DOHH2 (cell line): Measurements from ENCODE around the gene LRRC1.

ENCODE experiments used
- H3F3A ChIP-seq: fragments of 200-600 bp; sonication (generic), shearing (Covaris generic); 2 replicates; pipeline ENCODE4 v1.6.0; 2016; ENCODE audit warnings: antibody characterized with exemption, mild to moderate bottlenecking; ENCODE audit not compliant: control insufficient read depth, insufficient read depth
- H3K27ac ChIP-seq: fragments of 200-600 bp; sonication (generic); 2 replicates; pipeline ENCODE4 v1.5.1; 2014; ENCODE audit warnings: low read depth, mild to moderate bottlenecking, low read length, moderate library complexity
- H3K27me3 ChIP-seq: fragments of 200-600 bp; sonication (generic); 2 replicates; pipeline ENCODE4 v1.6.1; 2014; ENCODE audit warnings: mild to moderate bottlenecking, low read length, mixed read lengths; ENCODE audit not compliant: control insufficient read depth
- H3K36me3 ChIP-seq: fragments of 200-600 bp; sonication (generic); 2 replicates; pipeline ENCODE4 v1.6.1; 2014; ENCODE audit warnings: mild to moderate bottlenecking, low read length, moderate library complexity, mixed read lengths; ENCODE audit not compliant: control insufficient read depth
- H3K4me1 ChIP-seq: fragments of 200-600 bp; sonication (generic); 2 replicates; pipeline ENCODE4 v1.6.1; 2014; ENCODE audit warnings: mild to moderate bottlenecking, low read length, mixed read lengths; ENCODE audit not compliant: control insufficient read depth
- H3K4me2 ChIP-seq: fragments of 200-600 bp; sonication (generic); 2 replicates; pipeline ENCODE4 v1.6.0; 2014; ENCODE audit warnings: mild to moderate bottlenecking, low read length, moderate library complexity
- H3K4me3 ChIP-seq: fragments of 200-600 bp; sonication (generic); 2 replicates; pipeline ENCODE4 v1.5.1; 2014; ENCODE audit warnings: mild to moderate bottlenecking, low read length, mixed read lengths
- H3K79me2 ChIP-seq: fragments of 200-600 bp; sonication (generic); 2 replicates; pipeline ENCODE4 v1.6.1; 2014; ENCODE audit warnings: mild to moderate bottlenecking, low read length, mixed read lengths; ENCODE audit not compliant: control insufficient read depth
- H3K9me2 ChIP-seq: fragments of 200-600 bp; sonication (generic); replicated peaks from 2 replicates; pipeline ENCODE4 v1.6.1; 2014; ENCODE audit warnings: mild to moderate bottlenecking, low read length, mixed read lengths; ENCODE audit not compliant: control insufficient read depth
- H3K9me3 ChIP-seq: fragments of 200-600 bp; sonication (generic); 2 replicates; pipeline ENCODE4 v1.6.1; 2014; ENCODE audit warnings: antibody characterized with exemption, low read length, mixed read lengths; ENCODE audit not compliant: control insufficient read depth, insufficient read depth
- H4K20me1 ChIP-seq: fragments of 200-600 bp; sonication (generic); 2 replicates; pipeline ENCODE4 v1.6.0; 2014; ENCODE audit warnings: low read depth, mild to moderate bottlenecking, antibody characterized with exemption, low read length, moderate library complexity; ENCODE audit not compliant: control insufficient read depth, insufficient read depth
- EZH2phosphoT487 ChIP-seq: fragments of 200-600 bp; sonication (generic); IDR thresholded peaks from 2 replicates; pipeline ENCODE4 v1.6.1; 2017; ENCODE audit warnings: borderline replicate concordance, mild to moderate bottlenecking, antibody characterized with exemption, low read length, moderate library complexity, mixed read lengths
- TF ChIP-seq, protein P1 (sequence below): fragments of 200-600 bp; sonication (generic); IDR thresholded peaks from one replicate; pipeline ENCODE4 v1.5.1; 2014; ENCODE audit warnings: antibody characterized with exemption, mild to moderate bottlenecking, low read depth, low read length; ENCODE audit not compliant: poor library complexity, severe bottlenecking

LRRC1 gene

DNA sequence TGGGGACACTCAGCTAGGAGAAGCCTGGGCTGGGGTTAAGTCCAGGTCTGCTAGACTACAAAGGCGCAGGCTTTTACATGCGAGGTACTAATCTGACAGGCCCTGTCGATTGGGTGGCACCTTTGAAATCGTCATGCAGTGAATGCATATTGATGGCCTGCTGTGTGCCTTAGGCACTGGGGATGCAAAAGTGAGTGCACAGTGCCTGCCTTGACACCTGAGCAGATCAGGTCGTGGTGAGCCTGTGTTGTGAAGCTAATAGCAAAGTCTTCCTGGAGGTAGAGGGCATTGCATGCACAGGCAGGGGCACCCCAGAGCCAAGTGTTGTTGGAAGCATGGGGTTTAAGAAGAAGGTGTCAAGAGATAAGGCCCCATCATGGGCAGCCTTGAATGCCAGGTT, 16.9 kb downstream of the LRRC1 start:
- H3F3A ChIP-seq, result no peaks in the 10 kb centered on the region
- no peak overlapping the region for H3K4me3 ChIP-seq
- no peak overlapping the region for H3K4me2 ChIP-seq
- no peaks in the 10 kb centered on the region for H3K27me3 ChIP-seq
- no peaks in the 10 kb centered on the region for H4K20me1 ChIP-seq
- no peak overlapping the region for H3K27ac ChIP-seq
- no peaks in the 10 kb centered on the region for H3K36me3 ChIP-seq
- H3K79me2 ChIP-seq, result peaks cover 4% of the 10 kb centered on the region; the same call in 1 of the 2 replicates
- H3K9me3 ChIP-seq, result no peaks in the 10 kb centered on the region
- peaks cover 13% of the 10 kb centered on the region for H3K4me1 ChIP-seq
- H3K9me2 ChIP-seq, result no peaks in the 10 kb centered on the region
- no peak for TF ChIP-seq EZH2phosphoT487
- TF ChIP-seq, protein P1, sequence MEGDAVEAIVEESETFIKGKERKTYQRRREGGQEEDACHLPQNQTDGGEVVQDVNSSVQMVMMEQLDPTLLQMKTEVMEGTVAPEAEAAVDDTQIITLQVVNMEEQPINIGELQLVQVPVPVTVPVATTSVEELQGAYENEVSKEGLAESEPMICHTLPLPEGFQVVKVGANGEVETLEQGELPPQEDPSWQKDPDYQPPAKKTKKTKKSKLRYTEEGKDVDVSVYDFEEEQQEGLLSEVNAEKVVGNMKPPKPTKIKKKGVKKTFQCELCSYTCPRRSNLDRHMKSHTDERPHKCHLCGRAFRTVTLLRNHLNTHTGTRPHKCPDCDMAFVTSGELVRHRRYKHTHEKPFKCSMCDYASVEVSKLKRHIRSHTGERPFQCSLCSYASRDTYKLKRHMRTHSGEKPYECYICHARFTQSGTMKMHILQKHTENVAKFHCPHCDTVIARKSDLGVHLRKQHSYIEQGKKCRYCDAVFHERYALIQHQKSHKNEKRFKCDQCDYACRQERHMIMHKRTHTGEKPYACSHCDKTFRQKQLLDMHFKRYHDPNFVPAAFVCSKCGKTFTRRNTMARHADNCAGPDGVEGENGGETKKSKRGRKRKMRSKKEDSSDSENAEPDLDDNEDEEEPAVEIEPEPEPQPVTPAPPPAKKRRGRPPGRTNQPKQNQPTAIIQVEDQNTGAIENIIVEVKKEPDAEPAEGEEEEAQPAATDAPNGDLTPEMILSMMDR, result no peak

DNA sequence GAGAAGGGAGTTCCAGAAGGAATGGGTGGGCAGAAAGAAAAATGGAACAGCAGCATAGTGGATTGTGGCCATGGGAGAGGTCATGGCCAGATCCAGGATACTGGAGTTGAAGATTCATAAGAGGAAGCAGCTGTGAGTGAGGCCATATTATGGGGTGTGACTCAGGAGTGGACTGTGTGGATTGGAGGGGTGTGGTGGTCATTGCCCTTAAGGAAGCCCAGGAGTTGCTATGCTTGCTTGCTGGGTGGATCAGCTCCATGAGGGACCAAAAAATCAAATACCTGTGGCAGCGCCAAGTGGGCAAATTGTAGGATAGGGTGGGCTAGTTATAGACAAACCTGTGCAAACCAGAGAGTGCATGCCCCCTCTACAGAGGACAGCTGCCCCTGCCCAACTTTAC, 18.3 kb downstream of the LRRC1 start:
- Histone ChIP-seq H3K9me3 (no peaks in the 10 kb centered on the region), H3K79me2 (peaks cover 7% of the 10 kb centered on the region; the same call in 1 of the 2 replicates), H3K27me3 (no peaks in the 10 kb centered on the region), H3K4me1 (peaks cover 6% of the 10 kb centered on the region), H4K20me1 (peaks cover 5% of the 10 kb centered on the region; the same call in 1 of the 2 replicates), H3K4me2 (no peak overlapping the region), H3K9me2 (no peaks in the 10 kb centered on the region), H3K36me3 (no peaks in the 10 kb centered on the region), H3K4me3 (no peak overlapping the region), H3K27ac (no peak overlapping the region), H3F3A (no peaks in the 10 kb centered on the region)
- TF ChIP-seq, protein P1, result no peak
- TF ChIP-seq EZH2phosphoT487, result no peak

DNA sequence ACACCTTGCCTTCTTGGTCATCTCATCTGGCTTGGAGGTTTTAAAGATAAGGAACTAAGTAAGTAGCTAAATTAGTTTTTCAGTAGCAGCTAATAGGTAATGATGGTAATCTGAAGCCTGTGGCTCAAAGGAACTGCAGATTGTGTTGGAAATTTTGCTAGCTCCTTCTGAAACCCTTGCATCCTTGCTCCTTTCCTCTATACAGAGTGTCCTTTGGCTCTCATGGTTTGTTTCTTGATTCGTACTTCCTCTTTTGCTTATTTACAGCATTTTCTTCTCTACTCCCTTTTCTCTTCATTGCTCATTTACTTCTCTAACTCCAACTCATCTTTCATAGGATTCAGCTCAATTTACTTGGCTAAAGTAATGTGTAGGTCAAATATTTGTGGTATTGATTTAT, 19.0 kb downstream of the LRRC1 start:
- Histone ChIP-seq H3K9me2 (no peaks in the 10 kb centered on the region), H3K4me2 (no peak overlapping the region)

More for the DNA sequence above, 19.0 kb downstream of the LRRC1 start:
- Histone ChIP-seq H3K79me2 (peaks cover 7% of the 10 kb centered on the region; the same call in 1 of the 2 replicates), H3K4me1 (peaks cover 6% of the 10 kb centered on the region), H3K9me3 (no peaks in the 10 kb centered on the region), H3F3A (no peaks in the 10 kb centered on the region), H3K27ac (no peak overlapping the region), H3K4me3 (no peak overlapping the region), H3K27me3 (no peaks in the 10 kb centered on the region), H4K20me1 (peaks cover 5% of the 10 kb centered on the region; the same call in 1 of the 2 replicates), H3K36me3 (no peaks in the 10 kb centered on the region)
- no peak for TF ChIP-seq EZH2phosphoT487
- TF ChIP-seq, protein P1, result no peak
